Ishikawa (cell line): ENCODE data around the gene SGTA.

Experiments used
- CEBPB ChIP-seq: IDR thresholded peaks from 2 replicates; pipeline ENCODE4 v1.6.1; 2012
- CREB1 ChIP-seq: IDR thresholded peaks from 2 replicates; pipeline ENCODE4 v1.6.1; 2012; ENCODE audit warnings: low read depth
- EGR1 ChIP-seq: IDR thresholded peaks from 2 replicates; pipeline ENCODE4 v1.6.1; 2012
- RAD21 ChIP-seq: IDR thresholded peaks from 2 replicates; pipeline ENCODE4 v1.6.1; 2012; ENCODE audit warnings: low read depth
- REST ChIP-seq: IDR thresholded peaks from 2 replicates; pipeline ENCODE4 v1.6.1; 2012; ENCODE audit warnings: low read depth, mild to moderate bottlenecking
- TAF1 ChIP-seq: IDR thresholded peaks from 2 replicates; pipeline ENCODE4 v1.6.1; 2012; ENCODE audit warnings: low read depth, mild to moderate bottlenecking

GRCh38 chr19:2824129-2824528, 41.1 kb upstream of the SGTA start:
- TF ChIP-seq CEBPB (no peak), RAD21 (no peak), REST (no peak), TAF1 (no peak), CREB1 (no peak), EGR1 (no peak)
